Measurements from ENCODE around the gene GLDC. TPM values are rescaled to one million over a fixed set of nuclear protein-coding genes. Genes with fewer than 3 reads are reported as not detected.

Gene GLDC
- 0.30 and 0.34 TPM in 2 replicates for total RNA-seq

GRCh38 chr9:6645355-6646292, at the start of gene GLDC:
Gene GLDC, minus strand, starts transcription at chr9:6645729. Its CDS starts 230 bp downstream, at chr9:6645499.

Other genes starting within 250 kb of the GLDC start
- 35.5 and 37.0 TPM in 2 replicates for gene UHRF2, start 232.5 kb downstream of the GLDC start, total RNA-seq
- 8.0 and 9.6 TPM in 2 replicates for gene KDM4C, start 112.2 kb upstream of the GLDC start, total RNA-seq